ENCODE measurements around the gene TRMT44. TPM values are rescaled to one million over a fixed set of nuclear protein-coding genes. Genes with fewer than 3 reads are reported as not detected.

The TRMT44 gene
- total and polyA plus RNA-seq, 12 donors, result 6.0 to 26.2 (median 12.5) TPM

DNA sequence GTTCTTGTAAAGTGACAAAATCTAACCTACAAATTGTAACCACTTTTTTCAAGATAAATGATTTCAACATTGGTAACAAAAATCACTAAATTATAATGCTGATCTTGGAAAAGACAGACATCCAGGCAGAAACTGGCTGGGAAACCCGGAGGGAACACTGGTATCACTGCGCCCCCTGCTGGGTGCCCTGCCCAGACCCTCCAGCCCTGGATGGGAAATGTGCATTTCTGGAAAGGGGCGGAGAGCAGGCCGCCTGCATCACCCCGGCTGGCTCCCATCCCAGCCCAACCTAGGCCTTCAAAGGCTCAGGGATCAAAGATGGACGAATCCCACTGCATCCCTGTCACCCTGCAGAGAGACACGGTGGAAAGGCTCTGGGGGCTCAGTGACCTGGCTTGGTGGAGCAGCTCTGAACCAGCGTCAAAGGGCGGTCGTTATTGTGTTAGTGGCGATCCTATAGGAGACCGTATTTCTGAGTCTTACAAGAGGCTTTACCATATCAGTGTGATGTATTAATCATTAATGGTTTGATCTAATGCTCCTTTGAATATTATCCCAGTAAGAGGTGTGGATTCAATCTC lies 37.3 kb upstream of the TRMT44 start:
- peaks cover 0 to 27% of the 10 kb centered on the region in 2 donors for H3K36me3 ChIP-seq (replicated peaks in 1 of 2)
- DNase-seq, result peak; percentile 87 to 93 (median 91)
- TF ChIP-seq POLR2A (IDR thresholded peaks at IDR 0.05), result no peak
- TF ChIP-seq, protein P1, sequence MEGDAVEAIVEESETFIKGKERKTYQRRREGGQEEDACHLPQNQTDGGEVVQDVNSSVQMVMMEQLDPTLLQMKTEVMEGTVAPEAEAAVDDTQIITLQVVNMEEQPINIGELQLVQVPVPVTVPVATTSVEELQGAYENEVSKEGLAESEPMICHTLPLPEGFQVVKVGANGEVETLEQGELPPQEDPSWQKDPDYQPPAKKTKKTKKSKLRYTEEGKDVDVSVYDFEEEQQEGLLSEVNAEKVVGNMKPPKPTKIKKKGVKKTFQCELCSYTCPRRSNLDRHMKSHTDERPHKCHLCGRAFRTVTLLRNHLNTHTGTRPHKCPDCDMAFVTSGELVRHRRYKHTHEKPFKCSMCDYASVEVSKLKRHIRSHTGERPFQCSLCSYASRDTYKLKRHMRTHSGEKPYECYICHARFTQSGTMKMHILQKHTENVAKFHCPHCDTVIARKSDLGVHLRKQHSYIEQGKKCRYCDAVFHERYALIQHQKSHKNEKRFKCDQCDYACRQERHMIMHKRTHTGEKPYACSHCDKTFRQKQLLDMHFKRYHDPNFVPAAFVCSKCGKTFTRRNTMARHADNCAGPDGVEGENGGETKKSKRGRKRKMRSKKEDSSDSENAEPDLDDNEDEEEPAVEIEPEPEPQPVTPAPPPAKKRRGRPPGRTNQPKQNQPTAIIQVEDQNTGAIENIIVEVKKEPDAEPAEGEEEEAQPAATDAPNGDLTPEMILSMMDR (IDR thresholded peaks at IDR 0.05), result peak; percentile 89 to 96 (median 94)
- no peaks in the 10 kb centered on the region for H3K9me3 ChIP-seq (replicated peaks in 1 of 3)
- intact Hi-C loops (cut with DNase I), result loop anchor here (2.0 to 5.0 kb wide), 2 partner anchors 160 to 226 kb away; no protein-coding TSS in a partner anchor
- WGBS, 4 donors, result 42 to 53% (median 44%) methylated on average over 10 to 12 of the region's 12 CpGs
- H3K4me1 ChIP-seq (replicated peaks in 1 of 2), result peaks cover 0 to 15% of the 10 kb centered on the region in 2 donors
- no peak overlapping the region for H3K4me3 ChIP-seq
- no peaks in the 10 kb centered on the region for H3K27me3 ChIP-seq
- peak overlapping the region in 2 of 5 donors; percentile 6 to 71 for H3K27ac ChIP-seq

DNA sequence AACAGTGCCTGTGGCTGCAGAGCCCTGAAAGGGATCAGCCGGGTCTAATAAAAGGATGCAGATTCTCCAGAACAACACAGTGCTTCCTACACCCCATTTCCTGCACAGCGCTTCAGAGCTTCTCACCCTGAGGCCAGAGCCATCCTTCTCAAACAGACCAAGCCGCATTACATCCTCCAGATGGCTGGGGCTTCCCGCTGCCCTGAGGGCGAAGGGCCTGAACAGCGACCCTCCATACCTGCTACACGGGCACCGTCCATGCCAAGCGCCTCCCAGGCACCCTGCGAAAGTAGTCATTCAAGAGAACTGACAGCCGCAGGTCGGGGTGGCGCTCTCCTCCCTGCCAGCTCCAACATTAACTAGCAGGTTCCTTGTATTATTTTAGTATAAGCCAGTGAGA lies 36.6 kb upstream of the TRMT44 start:
- no peak for DNase-seq
- no peak overlapping the region for H3K27ac ChIP-seq
- TF ChIP-seq, protein P1 (IDR thresholded peaks at IDR 0.05), result no peak
- no peak for TF ChIP-seq POLR2A (IDR thresholded peaks at IDR 0.05)
- H3K4me3 ChIP-seq, result no peak overlapping the region
- peaks cover 0 to 15% of the 10 kb centered on the region in 2 donors for H3K4me1 ChIP-seq (replicated peaks in 1 of 2)
- H3K9me3 ChIP-seq (replicated peaks in 1 of 3), result no peaks in the 10 kb centered on the region
- intact Hi-C loops (cut with DNase I), result loop anchor here (2.0 to 5.0 kb wide), 2 partner anchors 161 to 227 kb away; no protein-coding TSS in a partner anchor
- no peaks in the 10 kb centered on the region for H3K27me3 ChIP-seq
- WGBS, 4 donors, result 78 to 91% (median 85%) methylated on average over 12 to 13 of the region's 13 CpGs
- peaks cover 0 to 24% of the 10 kb centered on the region in 2 donors for H3K36me3 ChIP-seq (replicated peaks in 1 of 2)

DNA sequence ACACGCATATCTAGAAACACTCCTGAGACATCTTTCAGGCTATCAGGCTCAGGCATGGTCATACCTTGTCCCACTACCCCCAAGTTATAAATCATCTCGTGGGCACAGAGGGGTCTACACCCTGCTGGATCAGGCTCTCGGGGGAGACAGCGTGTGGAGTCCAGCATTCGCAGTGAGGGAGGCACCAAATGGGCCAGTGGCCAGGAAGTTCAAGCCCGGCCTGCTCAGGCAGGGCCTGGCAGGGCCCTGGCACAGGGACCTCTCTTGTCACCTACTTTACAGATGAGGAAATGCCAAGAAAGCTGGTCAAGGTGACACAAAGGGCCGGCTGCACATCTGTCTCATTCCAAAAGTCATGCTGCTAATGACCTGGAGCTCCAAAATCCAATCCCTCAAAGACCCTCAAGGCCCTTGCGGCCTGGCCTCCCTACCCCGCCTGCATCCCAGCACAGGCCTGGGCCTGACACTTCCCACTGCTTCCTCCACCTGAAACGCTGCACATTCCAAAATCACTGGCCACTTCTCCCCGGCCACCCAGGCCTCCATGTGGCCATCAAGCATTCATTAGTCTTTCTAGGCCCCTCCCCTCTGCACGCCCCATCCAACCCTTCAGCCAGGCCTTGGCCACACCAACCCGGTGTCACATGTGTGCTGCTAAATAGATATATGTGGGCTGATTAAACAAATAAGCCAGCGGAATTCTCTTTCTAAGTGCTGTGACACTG lies 35.6 kb upstream of the TRMT44 start:
- H3K9me3 ChIP-seq (replicated peaks in 1 of 3), result no peaks in the 10 kb centered on the region
- 83 to 89% (median 85%) methylated on average over 12 to 14 of the region's 14 CpGs for WGBS, 4 donors
- H3K27ac ChIP-seq, result no peak overlapping the region
- DNase-seq, result no peak
- intact Hi-C loops (cut with DNase I), result loop anchor here in 1 of 2 donors (5.0 kb wide), 1 partner anchor 228 kb away; no protein-coding TSS in a partner anchor
- H3K4me3 ChIP-seq, result no peak overlapping the region
- H3K36me3 ChIP-seq (replicated peaks in 1 of 2), result peaks cover 0 to 21% of the 10 kb centered on the region in 2 donors
- TF ChIP-seq, protein P1 (IDR thresholded peaks at IDR 0.05), result no peak
- H3K27me3 ChIP-seq, result no peaks in the 10 kb centered on the region
- H3K4me1 ChIP-seq (replicated peaks in 1 of 2), result peaks cover 0 to 15% of the 10 kb centered on the region in 2 donors

DNA sequence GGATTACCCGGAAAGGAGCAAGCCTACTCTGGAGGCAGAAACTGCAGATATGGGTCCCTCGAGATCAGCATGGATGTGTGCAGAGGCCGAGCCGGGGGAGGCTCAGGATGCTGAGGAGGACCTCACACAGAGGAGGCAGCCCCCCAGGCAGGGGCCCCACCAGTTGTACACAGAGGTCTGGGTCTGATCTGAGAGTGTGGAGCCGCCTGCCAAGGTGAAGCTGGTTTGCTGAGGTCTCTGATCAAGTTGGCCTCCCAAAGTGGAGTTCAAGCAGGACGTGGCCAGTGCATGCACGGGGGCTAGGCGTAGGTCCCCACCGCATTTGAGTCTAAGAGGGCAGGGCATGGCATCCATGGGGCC lies 35.1 kb upstream of the TRMT44 start:
- TF ChIP-seq POLR2A (IDR thresholded peaks at IDR 0.05), result no peak
- TF ChIP-seq, protein P1 (IDR thresholded peaks at IDR 0.05), result no peak
- H3K4me3 ChIP-seq, result no peak overlapping the region
- 90 to 98% (median 93%) methylated on average over 4 to 9 of the region's 9 CpGs for WGBS, 4 donors
- no peak overlapping the region for H3K27ac ChIP-seq
- H3K27me3 ChIP-seq, result no peaks in the 10 kb centered on the region
- peaks cover 0 to 15% of the 10 kb centered on the region in 2 donors for H3K4me1 ChIP-seq (replicated peaks in 1 of 2)
- H3K9me3 ChIP-seq (replicated peaks in 1 of 3), result no peaks in the 10 kb centered on the region
- intact Hi-C loops (cut with DNase I), result no loop called here
- DNase-seq, result no peak
- peaks cover 0 to 21% of the 10 kb centered on the region in 2 donors for H3K36me3 ChIP-seq (replicated peaks in 1 of 2)

Measured in adrenal gland (tissue), 12 donors.